NCI-H345 treated with DMSO at 0.1 percent for 48 hours (cell line): ENCODE results near the gene FAM53A.
"Not testable (repeated sequence)": the region's sequence is repeated elsewhere in the genome, so short reads cannot be mapped to it uniquely, and the experiment has no call there.

ENCODE experiments used
- DNase-seq: peaks from one replicate; lab custom pipeline; 2025; ENCODE audit not compliant: unreplicated experiment; lab: John Stamatoyannopoulos, UW

The FAM53A gene

DNA sequence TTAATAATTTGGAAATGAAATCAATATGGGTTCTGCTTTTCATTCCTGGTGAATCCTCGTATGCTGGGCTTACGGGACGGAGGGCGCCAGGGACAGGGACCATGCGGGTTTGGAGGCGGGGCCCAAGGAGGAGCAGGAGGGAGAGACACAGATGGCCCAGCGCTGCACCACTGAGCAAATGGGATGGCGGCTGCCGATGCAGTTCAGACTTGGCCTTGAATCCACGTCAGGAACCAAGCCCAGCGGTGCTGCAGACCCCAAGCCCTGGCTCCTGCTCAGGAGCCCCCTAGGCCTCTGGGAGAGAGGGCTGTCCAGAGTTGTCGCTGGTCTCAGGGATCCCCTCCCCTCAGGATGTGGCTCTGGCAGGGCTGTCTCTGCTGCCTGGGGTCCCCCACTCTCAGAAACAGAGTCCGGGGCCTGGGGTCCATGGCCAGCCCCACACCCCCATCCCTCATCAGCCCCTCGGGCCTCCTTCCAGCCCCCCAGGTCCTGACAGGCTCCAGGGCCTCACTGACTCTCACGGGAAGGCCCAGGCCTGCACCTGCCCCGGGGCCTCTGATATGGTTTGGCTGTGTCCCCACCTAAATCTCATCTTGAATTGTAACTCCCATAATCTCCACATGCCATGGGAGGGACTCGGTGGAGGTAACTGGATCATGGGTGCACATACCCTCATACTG is 75.2 kb downstream of the FAM53A start:
- DNase-seq: no peak

DNA sequence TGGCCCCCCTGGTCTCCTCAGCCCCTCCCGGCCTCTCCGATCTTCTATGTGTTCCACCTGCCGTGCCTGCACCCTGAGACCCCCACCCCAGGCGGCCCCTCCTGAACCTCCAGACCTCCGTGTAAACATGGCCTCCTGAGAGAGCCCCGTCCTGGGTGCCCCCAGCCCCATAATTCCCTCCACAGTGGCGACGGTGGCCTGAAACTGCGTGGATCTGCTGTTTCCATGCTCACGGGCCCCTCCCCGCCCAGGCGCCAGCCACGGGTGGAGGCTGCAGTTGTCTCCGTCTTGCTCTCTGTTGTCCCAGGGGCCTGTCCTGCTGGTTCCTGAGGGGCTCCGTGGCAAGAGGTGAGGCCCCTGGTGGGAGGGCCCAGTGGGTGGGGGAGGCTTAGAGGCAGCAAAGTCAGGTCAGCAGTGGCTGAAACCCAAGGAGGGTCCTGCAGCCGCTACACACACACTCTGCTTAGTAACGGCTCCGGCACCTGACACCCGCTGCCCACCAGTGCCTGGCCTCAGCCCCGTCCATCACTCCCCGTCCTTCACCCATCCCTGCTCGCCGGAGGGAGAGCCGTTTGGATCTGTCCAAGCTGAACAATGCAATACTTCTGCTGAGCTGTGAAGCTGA is 75.8 kb downstream of the FAM53A start:
- no peak for DNase-seq

DNA sequence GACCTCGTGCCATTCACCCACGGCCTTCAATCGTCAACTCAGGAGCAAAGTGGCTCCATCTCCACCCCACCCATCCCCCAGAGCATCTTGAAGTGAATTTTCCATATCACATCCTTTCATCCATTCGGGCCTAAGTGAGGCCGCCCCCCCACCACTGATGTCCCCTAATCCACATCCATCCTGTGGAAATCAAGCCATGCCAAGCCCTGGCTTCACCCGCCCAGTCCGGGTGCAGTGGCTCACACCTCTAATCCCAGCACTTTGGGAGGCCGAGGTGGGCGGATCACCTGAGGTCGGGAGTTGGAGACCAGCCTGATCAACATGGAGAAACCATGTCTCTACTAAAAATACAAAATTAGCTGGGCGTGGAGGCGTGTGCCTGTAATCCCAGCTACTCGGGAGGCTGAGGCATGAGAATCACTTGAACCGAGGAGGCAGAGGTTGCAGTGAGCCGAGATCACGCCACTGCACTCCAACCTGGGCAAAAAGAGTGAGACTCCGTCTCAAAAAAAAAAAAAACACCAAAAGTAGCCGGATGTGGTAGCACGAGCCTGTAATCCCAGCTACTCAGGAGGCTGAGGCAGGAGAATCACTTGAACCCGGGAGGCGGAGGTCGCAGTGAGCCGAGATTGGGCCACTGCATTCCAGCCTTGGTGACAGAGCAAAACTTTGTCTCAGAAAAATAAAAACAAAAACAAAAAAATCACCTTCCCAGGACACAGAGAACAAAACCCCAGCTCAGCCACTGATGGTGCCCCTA is 76.5 kb downstream of the FAM53A start:
- DNase-seq: not testable (repeated sequence)

DNA sequence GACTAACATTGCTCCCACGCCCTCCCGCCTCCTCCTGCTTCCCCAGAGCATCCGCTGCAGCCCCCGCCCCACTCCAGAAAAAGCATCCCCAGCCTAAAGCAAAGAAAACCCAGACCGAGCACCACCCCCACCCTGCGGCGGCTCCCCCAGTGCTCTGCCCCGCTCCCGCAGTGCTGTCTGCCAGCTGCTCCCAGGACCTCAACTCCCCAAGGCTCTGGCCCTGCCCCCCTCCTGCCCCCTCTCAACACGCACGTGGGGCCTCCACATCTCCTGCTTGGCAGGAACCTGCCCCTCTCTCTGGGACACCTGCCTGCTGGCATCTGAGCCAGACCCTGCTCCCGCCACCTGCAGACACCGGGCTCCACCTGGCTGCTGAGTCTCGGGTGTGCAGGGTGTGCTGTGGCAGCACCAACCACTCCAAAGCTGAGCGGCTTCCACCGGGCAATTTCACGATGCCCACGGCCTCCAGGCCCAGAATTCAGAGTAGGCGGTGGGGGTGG is 79.4 kb downstream of the FAM53A start:
- DNase-seq: peak; percentile 12

DNA sequence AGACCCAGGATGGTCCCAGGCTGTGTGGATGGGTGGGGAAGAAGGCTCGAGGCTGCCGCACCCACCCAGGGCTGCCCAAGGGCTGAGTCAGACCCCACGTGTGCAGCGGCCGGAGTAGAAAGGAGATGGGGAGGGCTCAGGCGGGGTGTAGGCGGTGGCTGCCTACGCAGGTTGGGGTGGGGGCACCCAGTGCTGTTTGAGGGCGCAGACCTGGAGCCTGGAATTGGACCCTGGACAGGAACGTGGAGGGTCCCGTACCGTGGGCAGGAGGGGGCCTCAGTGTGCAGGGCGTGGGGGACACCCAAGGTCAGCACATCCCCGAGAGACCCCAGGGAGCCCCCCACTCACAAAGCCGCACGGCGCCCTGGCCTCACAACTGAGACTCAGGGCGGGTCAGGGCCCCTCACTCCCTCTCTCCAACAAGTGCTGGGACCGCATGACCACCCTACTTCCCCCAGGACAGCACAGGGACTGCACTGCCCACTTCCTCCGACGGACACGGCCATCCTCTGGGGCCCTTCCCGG is 79.9 kb downstream of the FAM53A start:
- DNase-seq: no peak

DNA sequence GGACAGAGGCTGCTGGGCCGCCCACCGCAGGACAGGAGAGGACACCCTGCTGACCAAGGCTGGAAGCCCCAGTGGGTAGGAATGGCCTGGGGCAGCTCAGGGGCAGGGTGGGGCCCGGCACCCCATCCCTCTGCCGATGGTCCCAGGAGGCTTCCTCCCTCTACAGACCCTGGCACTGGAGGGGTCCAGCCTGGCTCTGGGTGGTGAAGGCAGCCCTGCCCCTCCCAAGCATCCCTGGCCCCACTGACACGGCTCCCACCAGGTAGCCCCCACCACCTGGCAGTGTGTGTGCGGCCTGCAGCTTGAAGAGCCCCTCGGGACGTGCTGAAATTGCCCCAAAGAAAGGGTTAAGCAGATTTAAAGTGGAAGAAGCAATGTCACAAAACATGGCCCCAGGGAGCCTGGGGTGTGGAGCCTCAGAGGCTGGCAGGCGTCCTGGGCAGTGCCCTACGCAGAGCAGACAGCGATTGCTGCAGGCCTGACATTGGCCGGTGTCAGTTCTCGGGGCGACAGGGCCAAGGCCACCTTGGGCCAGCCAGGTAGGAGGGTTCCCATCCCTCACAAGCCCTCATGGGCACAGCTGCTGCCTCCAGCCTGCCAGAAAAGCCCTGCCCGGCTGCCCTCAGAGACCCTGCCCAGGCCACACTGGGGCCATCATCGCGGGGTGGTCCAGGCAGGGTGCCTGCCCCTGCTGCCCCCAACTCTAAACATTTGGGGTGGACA is 80.5 kb downstream of the FAM53A start:
- DNase-seq: no peak

DNA sequence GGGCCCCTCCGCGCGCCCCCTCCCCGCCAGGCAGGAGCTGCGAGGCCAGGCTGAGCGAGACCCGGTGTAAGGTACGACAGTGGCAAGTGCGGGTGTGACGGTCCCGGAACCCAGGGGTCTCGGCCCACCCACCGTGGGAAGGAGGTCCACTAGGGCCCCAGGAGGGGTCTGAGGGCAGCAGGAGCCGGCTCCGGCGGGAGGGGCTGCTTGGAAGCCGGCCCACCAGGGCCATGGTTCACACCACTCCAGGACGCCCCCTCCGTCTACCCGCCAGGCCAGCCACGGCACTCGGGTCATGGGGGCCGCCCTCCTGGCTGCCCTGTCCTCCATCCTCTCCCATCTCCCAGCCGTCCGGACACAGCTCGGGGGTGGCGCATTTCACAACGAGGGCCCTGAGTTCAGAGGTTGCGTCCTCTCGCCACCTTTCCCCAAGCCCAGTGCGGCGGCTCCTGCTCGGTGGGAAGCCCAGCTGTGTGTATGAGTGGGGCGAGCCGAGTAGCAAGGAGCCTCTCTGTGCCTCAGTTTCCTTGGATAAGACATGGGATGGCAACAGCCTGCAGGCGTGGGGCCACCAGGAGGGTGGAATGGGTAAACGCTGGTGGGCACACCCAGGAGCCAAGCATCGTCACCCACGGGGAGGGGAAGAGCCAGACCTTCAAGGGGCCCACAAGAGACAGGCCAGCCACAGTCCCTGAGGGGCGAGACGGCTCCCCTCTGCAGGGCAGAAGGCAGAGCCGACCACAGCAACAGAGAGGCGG is 81.3 kb downstream of the FAM53A start:
- DNase-seq: no peak

DNA sequence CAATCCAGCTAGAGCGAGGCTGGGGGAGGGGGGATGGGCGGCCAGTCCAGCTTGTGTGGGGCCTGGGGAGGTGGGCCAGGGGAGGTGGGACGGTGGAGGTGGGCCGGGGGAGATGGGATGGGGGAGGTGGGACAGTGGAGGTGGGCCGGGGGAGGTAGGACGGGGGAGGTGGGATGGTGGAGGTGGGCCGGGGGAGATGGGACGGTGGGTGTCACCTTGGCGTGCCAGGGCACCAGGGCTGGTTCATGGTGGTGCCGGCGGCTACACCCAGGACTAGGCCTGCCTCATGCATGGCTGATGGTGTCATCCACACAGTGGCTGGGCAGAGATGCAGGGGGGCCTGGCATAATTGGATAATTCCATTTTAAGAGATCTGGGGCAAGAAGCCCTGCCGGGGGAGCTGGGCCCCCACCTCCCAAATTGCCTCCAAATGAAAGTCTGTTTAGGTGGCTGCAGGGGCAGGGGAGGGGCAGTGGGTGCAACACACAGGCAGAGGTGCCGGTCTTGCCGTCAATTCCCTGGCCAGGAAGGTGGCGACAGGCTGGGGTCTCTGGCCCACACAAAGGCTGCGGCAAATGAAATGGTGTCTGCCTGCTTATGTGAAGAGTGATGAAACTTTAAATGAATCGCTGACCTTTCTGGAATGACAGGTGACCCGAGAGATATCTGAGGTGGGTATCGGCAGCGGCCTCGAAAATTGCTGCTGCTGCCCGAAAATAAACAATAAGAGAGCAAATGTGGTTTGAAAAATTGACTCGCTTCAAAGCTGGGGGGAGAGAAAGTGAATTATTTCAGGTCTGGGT is 82.1 kb downstream of the FAM53A start:
- DNase-seq: no peak

DNA sequence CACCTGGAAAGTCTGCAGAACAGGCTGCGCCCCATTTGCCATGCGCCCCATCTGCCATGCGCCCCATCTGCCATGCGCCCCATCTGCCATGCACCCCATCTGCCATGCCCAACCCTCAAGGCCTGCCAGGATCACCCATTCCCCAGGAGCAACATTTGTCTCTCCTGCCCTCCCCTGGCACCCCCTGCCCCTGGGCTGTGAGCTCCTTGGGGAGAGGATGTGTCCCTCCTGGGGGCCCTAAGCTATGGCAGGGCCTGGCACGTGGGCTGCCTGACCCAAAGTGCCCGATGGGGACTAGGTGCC is 82.6 kb downstream of the FAM53A start:
- no peak for DNase-seq

DNA sequence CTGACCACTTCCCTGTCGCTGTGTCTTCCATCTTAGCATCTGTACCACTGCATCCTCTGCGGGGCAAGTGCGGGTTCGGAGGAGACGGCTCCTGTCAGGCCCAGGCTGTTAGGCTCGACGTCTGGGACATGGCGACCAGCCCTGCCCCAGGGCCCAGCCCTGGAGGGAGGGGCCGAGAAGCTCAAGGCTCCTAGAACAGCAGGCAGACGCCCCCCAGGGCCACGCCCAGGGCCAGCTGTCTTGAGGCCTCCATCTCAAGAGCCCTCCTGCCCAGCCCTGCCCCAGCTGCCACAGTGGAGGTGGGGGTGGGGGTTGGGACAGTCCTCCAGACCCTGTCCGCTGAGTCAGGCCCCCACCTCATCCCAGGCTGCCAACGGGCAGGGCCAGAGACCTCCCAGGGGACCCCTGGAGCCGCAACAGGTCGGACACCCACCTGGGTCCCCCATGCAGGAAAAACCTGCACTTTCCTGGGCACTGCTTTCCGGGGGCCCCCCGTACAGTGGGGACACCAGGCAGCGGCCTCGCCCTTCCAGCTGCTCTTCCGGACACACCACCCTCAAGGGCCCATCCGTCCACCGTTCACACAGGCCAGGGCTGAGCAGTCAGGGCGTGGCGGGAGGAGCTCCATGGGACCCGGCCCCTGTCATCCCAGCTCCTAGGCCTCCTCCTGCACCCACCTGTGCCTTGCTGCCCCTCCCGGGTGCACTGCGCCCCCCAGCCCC is 83.1 kb downstream of the FAM53A start:
- no peak for DNase-seq

DNA sequence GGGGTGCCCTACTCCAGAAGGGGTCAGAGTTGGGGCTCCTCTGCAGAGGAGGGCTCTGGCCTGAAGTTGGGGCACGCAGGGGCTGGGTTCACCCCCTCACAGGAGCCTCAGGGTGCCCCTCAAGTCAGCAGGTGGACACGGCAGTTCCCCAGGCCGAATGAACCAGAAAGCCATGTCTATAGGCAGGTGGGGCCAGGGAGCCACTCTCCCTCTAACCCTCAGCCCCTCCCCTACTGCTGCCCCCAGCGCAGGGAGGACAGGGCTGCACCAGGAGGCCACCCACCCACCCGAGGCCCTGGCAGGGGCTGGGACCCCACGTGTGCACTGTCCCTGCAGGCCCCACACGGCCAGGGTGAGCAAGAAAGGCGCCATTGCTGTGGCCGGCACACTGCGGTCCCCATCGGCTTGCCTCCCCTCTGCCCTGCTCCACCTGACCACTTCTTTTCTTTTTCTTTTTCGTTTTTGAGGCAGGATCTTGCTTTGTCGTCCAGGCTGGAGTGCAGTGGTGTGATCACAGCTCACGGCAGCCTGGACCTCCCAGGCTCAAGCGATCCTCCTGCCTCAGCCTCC is 83.8 kb downstream of the FAM53A start:
- no peak for DNase-seq

DNA sequence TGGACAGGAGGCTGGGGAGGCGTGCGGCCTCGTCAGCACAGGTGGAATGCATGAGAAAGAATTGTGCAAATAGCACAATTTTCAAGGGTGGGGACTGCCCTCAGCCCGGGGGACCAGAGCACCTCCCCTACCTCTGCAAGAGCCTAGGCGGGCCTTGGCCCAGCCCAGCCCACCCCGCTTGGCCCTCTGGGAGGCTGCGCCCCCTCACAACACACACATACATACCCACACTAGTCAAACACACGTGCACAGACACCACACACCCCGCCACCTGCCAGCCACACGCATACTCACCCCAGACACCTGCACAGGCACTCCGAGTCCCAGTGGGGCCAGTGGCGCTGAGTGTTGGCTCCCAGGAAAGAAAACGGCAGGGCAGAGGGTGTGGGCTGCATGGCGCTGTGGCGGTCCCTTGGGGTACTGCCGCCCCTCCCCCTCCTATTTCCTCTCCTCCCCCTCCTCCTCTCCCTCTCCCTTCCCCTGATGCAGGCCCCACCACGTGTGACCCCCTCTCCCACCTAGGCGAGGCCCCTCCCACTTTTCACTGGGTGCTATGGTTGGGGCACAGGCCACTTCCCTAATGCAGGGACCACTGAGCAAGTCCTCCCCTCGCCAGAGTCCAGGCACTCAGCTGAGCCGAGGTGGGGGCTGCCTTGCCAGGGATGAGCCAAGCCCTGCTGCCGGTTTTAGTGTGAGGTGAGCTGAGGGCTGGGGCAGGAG is 84.5 kb downstream of the FAM53A start:
- DNase-seq: no peak

DNA sequence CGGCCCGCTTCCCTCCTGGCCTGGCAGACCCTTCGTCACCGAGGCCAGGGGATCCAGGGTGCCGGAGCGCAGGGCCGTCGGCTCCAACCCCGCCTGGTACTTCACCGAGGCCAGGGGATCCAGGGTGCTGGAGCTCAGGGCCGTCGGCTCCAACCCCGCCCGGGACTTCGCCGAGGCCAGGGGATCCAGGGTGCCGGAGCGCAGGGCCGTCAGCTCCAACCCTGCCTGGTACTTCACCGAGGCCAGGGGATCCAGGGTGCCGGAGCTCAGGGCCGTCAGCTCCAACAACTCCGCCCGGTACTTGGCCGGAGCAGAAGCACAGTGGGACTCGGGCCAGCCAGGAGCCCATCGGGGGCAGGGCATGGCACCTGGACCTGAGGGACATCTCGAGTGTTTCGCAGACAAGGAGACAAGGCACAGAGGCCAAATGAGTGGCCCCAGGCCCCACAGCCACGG is 85.1 kb downstream of the FAM53A start:
- DNase-seq: no peak

DNA sequence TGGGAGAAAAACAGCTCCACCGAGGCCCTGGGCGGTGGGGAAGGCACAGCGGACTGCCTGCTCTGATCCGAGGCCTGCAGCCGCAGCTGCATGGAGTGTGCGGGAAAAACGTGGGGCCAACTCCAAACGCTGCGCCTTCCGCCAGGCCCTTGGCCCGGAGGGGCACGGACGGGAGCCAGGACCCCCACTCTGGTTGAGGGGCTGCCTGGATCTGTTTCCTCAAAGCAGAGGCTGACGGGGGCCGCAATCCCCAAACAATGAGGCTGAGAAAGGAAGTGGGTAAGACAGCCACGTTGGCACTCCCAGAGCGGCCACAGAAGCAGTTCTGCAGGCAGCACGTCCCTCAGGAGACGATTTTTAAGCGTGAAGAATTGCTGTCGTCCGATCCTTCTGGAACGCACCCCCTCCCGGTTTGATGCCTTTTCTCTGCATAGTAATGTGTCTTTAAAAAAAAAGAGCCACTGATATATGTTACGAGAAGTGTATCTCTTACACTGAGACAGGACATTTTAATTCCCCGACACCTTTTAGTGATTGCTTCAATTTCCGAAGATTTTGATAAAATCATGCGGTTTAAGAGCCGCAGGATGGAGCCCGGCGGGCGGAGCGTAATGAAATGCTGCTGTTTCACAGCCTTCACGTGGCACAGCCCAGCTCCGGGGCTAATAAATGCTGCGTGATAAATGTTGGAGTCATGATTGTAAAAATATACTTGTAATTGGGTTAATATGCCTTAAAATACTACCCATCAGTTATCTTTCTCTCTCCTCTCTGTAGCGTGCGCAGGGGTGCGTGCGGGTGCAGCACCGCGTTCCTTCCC is 85.7 kb downstream of the FAM53A start:
- no peak for DNase-seq

DNA sequence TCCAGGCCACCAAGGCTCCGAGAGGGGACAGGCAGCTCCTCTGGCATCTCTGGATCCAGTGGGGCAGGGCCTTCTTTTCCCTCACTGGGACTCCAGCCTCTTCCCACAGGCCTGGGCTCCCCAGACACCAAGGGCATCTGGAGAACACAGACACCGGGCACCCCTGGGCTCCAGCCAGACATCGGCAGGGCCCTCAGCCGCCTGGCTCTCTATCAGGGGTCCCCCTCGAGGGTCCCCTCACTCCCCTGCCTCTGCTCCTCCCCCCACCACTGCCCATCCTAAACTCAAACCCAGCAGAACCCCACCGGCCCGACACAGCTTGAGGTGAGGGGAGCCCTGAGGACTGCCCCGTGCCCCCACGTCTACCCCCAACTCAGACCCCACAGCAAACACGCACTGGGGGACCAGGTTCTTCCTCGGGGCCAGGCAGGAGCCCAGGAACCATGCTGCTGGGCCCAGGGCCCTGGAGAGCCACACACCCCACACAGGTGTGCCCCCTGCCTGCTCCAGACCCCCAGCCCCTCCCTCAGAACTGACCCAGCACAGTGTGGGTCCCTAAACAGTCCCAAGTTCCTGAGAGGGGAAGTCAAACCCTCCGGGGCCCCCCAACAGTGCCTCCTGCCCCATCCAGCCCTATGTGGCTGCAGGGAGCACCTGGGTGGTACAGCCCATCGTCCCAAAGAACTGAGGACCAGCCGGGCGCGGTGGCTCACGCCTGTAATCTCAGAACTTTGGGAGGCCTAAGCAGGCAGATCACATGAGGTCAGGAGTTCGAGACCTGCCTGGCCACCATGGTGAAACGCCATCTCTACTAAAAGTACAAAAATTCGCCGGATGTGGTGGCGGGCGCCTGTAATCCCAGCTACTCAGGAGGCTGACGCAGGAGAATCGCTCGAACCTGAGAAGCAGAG is 86.8 kb downstream of the FAM53A start:
- DNase-seq: no peak

DNA sequence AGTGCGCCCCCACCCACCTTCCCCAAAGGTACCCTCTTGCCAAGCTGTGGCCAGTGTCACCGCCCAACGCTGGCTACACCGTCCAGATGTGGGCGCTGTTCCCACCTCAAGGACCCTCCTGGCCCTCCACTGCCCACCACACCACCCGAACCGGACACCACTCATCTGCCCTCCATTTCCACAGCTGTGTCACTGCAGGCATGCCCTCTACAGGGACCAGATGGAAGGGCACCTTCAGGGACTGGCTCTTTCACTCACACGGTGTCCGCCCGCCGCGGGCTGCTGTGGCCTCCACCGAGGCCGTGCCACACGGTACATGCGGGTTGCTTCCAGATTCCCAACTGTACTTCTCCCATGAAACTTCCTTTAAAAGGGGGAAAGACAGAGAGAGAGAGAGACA is 87.7 kb downstream of the FAM53A start:
- DNase-seq: no peak
